ENCODE results near the gene CLEC2B. TPM values are rescaled to one million over a fixed set of nuclear protein-coding genes. Genes with fewer than 3 reads are reported as not detected.
A peak's percentile ranks its signal among the peaks of the same experiment; 100 is the strongest.
"Not testable (repeated sequence)": the region's sequence is repeated elsewhere in the genome, so short reads cannot be mapped to it uniquely, and the experiment has no call there.

CLEC2B gene
- total RNA-seq = 3.7 TPM
- long read RNA-seq, partial matches to known transcripts = 0 of 2 reads
- long read RNA-seq, other reads (novel, unspliced or antisense) = 0 of 2 reads

- DNase-seq (no peak), ATAC-seq (ENCODE audit: poor library complexity) (peak; percentile 75)
- intact Hi-C loops (cut with DNase I) = no loop called here
Observed at GRCh38 chr12:9869307-9870161, at the start of gene CLEC2B. Gene CLEC2B, minus strand, starts transcription at chr12:9869354.

GRCh38 chr12:9911708-9912107 lies 42.6 kb upstream of the CLEC2B start:
- intact Hi-C loops (cut with DNase I) = no loop called here

GRCh38 chr12:9910716-9911421 lies 41.7 kb upstream of the CLEC2B start:
- no peak for DNase-seq
- intact Hi-C loops (cut with DNase I) = no loop called here
- ATAC-seq (ENCODE audit: poor library complexity) = no peak

More at GRCh38 chr12:9911708-9912107, 42.6 kb upstream of the CLEC2B start:
- ATAC-seq (ENCODE audit: poor library complexity) = no peak
- no peak for DNase-seq

GRCh38 chr12:9909724-9910123 lies 40.6 kb upstream of the CLEC2B start:
- intact Hi-C loops (cut with DNase I) = no loop called here
- ATAC-seq (ENCODE audit: poor library complexity) = no peak

GRCh38 chr12:9908350-9908749 lies 39.2 kb upstream of the CLEC2B start:
- intact Hi-C loops (cut with DNase I) = no loop called here
- ATAC-seq (ENCODE audit: poor library complexity) = no peak

More at GRCh38 chr12:9909724-9910123, 40.6 kb upstream of the CLEC2B start:
- no peak for DNase-seq

GRCh38 chr12:9907769-9908168 lies 38.6 kb upstream of the CLEC2B start:
- ATAC-seq (ENCODE audit: poor library complexity) = no peak
- intact Hi-C loops (cut with DNase I) = no loop called here
- no peak for DNase-seq

More at GRCh38 chr12:9908350-9908749, 39.2 kb upstream of the CLEC2B start:
- DNase-seq = no peak

GRCh38 chr12:9906873-9907272 lies 37.7 kb upstream of the CLEC2B start:
- no peak for ATAC-seq (ENCODE audit: poor library complexity)
- intact Hi-C loops (cut with DNase I) = no loop called here
- no peak for DNase-seq

- DNase-seq (no peak), ATAC-seq (ENCODE audit: poor library complexity) (no peak)
- intact Hi-C loops (cut with DNase I) = no loop called here
Observed at GRCh38 chr12:9902539-9903228, 33.5 kb upstream of the CLEC2B start.

GRCh38 chr12:9900930-9901329 lies 31.8 kb upstream of the CLEC2B start:
- DNase-seq (no peak), ATAC-seq (ENCODE audit: poor library complexity) (no peak)
- intact Hi-C loops (cut with DNase I) = no loop called here

- DNase-seq (no peak), ATAC-seq (ENCODE audit: poor library complexity) (no peak)
- intact Hi-C loops (cut with DNase I) = no loop called here
Observed at GRCh38 chr12:9899209-9899608, 30.1 kb upstream of the CLEC2B start.

GRCh38 chr12:9897535-9897934 lies 28.4 kb upstream of the CLEC2B start:
- ATAC-seq (ENCODE audit: poor library complexity) = no peak
- DNase-seq = no peak
- intact Hi-C loops (cut with DNase I) = no loop called here

GRCh38 chr12:9895215-9895971 lies 26.2 kb upstream of the CLEC2B start:
- no peak for ATAC-seq (ENCODE audit: poor library complexity)
- no peak for DNase-seq
- intact Hi-C loops (cut with DNase I) = no loop called here

- ATAC-seq (ENCODE audit: poor library complexity) = no peak
- no peak for DNase-seq
- intact Hi-C loops (cut with DNase I) = no loop called here
Observed at GRCh38 chr12:9888665-9889273, 19.6 kb upstream of the CLEC2B start.

GRCh38 chr12:9883175-9883574 lies 14.0 kb upstream of the CLEC2B start:
- ATAC-seq (ENCODE audit: poor library complexity) (no peak), DNase-seq (no peak)
- intact Hi-C loops (cut with DNase I) = no loop called here

- intact Hi-C loops (cut with DNase I) = no loop called here
- DNase-seq (no peak), ATAC-seq (ENCODE audit: poor library complexity) (no peak)
Observed at GRCh38 chr12:9881988-9882387, 12.8 kb upstream of the CLEC2B start.

- ATAC-seq (ENCODE audit: poor library complexity) (no peak), DNase-seq (no peak)
- intact Hi-C loops (cut with DNase I) = no loop called here
Observed at GRCh38 chr12:9881246-9881645, 12.1 kb upstream of the CLEC2B start, which contains the start of gene KLRF2. Gene KLRF2, plus strand, starts transcription at chr12:9881489. Its CDS starts 107 bp downstream, at chr12:9881596.

GRCh38 chr12:9880532-9881078 lies 11.5 kb upstream of the CLEC2B start:
- intact Hi-C loops (cut with DNase I) = no loop called here
- no peak for ATAC-seq (ENCODE audit: poor library complexity)
- no peak for DNase-seq

- DNase-seq; ATAC-seq (ENCODE audit: poor library complexity): not testable (repeated sequence)
Observed at GRCh38 chr12:9876120-9876519, 7.0 kb upstream of the CLEC2B start.

More at GRCh38 chr12:9876120-9876519, 7.0 kb upstream of the CLEC2B start:
- intact Hi-C loops (cut with DNase I) = not testable (repeated sequence)
